Measurements from ENCODE around the gene POLR2J3.
"Not testable (repeated sequence)": the region's sequence is repeated elsewhere in the genome, so short reads cannot be mapped to it uniquely, and the experiment has no call there.

GRCh38 chr7:102535062-102535615, 37.2 kb downstream of the POLR2J3 start:
- TF ChIP-seq CTCF (IDR thresholded peaks at IDR 0.05; ENCODE audit: poor library complexity); EZH2phosphoT487 (IDR thresholded peaks at IDR 0.05; ENCODE audit: low read depth, severe bottlenecking, unreplicated experiment): not testable (repeated sequence)
